Endothelial cell of umbilical vein (primary cell): ENCODE data around the gene VSIG4. TPM values are rescaled to one million over a fixed set of nuclear protein-coding genes. Genes with fewer than 3 reads are reported as not detected.

Source experiments
- BruUV-seq: library from RNA; stranded (reverse); fragments of 400-500 nt; replicated peaks from 2 replicates; lab custom pipeline; 2021; lab: Mats Ljungman, UMichigan
- CTCF ChIA-PET: fragments of 300-600, 350-600 bp; sonication (Branson Sonifier 250); formaldehyde crosslinking; loops from one replicate; lab custom pipeline; 2021; ENCODE audit warnings: antibody characterized with exemption, inconsistent platforms; lab: Charles Lee
- POLR2A ChIA-PET: fragments of 300-600, 350-600 bp; sonication (Branson Sonifier 250); formaldehyde crosslinking; loops from one replicate; lab custom pipeline; 2021; ENCODE audit warnings: antibody characterized with exemption, inconsistent platforms; lab: Charles Lee
- DNase-seq: peaks from one replicate; pipeline ENCODE4 v3.0.0-alpha.2; 2011; ENCODE audit warnings: low read depth, low spot score
- FAIRE-seq: peaks from 2 replicates; lab custom pipeline; 2011; peaks lifted over from hg19 to GRCh38; lab: Jason Lieb, UNC
- H2AFZ ChIP-seq: 2 replicates; pipeline ENCODE4 v1.6.0; 2012; ENCODE audit warnings: low read depth, low read length, control low read depth, inconsistent platforms
- H3K27ac ChIP-seq: 2 replicates; pipeline ENCODE4 v1.5.1; 2011; ENCODE audit warnings: low read depth, mild to moderate bottlenecking, control low read depth, low read length, moderate library complexity; ENCODE audit not compliant: insufficient read depth
- H3K27me3 ChIP-seq, 2 experiments: 2 replicates each; pipeline versions ENCODE4 v1.6.0 to v1.6.1; 2011; ENCODE audit warnings: low read length in 2 of 2, mixed read lengths in 1 of 2; ENCODE audit not compliant: control insufficient read depth in 2 of 2, insufficient read depth in 2 of 2
- H3K36me3 ChIP-seq, 2 experiments: 2 replicates in 1 of 2; 3 replicates in 1 of 2; pipeline ENCODE4 v1.5.1; 2011; ENCODE audit warnings: low read length in 2 of 2, mild to moderate bottlenecking in 1 of 2, moderate library complexity in 1 of 2; ENCODE audit not compliant: control insufficient read depth in 2 of 2, insufficient read depth in 2 of 2; ENCODE audit errors: extremely low read depth in 1 of 2
- H3K4me1 ChIP-seq: 3 replicates; pipeline ENCODE4 v1.5.1; 2011; ENCODE audit warnings: mild to moderate bottlenecking, low read length; ENCODE audit not compliant: control insufficient read depth, insufficient read depth; ENCODE audit errors: extremely low read depth
- H3K4me2 ChIP-seq: 2 replicates; pipeline ENCODE4 v1.6.1; 2011; ENCODE audit warnings: low read length, control low read depth, mixed read lengths; ENCODE audit not compliant: insufficient read depth
- H3K4me3 ChIP-seq, 3 experiments: fragments of 200-600 bp in 1 of 3; sonication (generic), shearing (Covaris generic) in 1 of 3; replicated peaks in 1 of 3; 2 replicates each; pipeline ENCODE4 v1.5.1; 2011 to 2016; ENCODE audit warnings: control low read depth in 3 of 3, low read length in 3 of 3, mild to moderate bottlenecking in 2 of 3, inconsistent platforms in 1 of 3, low read depth in 1 of 3, moderate library complexity in 1 of 3; ENCODE audit not compliant: insufficient read depth in 1 of 3
- H3K79me2 ChIP-seq: 2 replicates; pipeline ENCODE4 v1.6.0; 2012; ENCODE audit warnings: low read length, inconsistent platforms; ENCODE audit not compliant: control insufficient read depth, insufficient read depth
- H3K9ac ChIP-seq: replicated peaks from 2 replicates; pipeline ENCODE3; 2011; ENCODE audit warnings: low read length, control low read depth; ENCODE audit not compliant: insufficient read depth; ENCODE audit errors: extremely low read depth
- H3K9me1 ChIP-seq: replicated peaks from 3 replicates; pipeline ENCODE4 v1.6.0; 2011; ENCODE audit warnings: mild to moderate bottlenecking, low read length; ENCODE audit not compliant: control insufficient read depth, insufficient read depth; ENCODE audit errors: extremely low read depth
- H3K9me3 ChIP-seq: replicated peaks from 2 replicates; pipeline ENCODE4 v1.5.1; 2012; ENCODE audit warnings: low read length, inconsistent platforms; ENCODE audit not compliant: control insufficient read depth, insufficient read depth
- H4K20me1 ChIP-seq: replicated peaks from 2 replicates; pipeline ENCODE3; 2011; ENCODE audit warnings: mild to moderate bottlenecking, low read length; ENCODE audit not compliant: control insufficient read depth, insufficient read depth; ENCODE audit errors: extremely low read depth
- CTCF ChIP-seq, 2 donors: IDR thresholded peaks; 1 replicate in 1 of 2; 2 replicates in 1 of 2; pipeline ENCODE4 v1.5.1; 2011; ENCODE audit warnings: low read length in 2 of 2, mild to moderate bottlenecking in 2 of 2, moderate library complexity in 2 of 2, control low read depth in 1 of 2, inconsistent platforms in 1 of 2, low read depth in 1 of 2; ENCODE audit not compliant: insufficient read depth in 1 of 2; ENCODE audit errors: extremely low read depth in 1 of 2
- EZH2 ChIP-seq: IDR thresholded peaks from 2 replicates; pipeline ENCODE4 v1.6.1; 2012; ENCODE audit warnings: borderline replicate concordance, low read depth, mild to moderate bottlenecking, moderate library complexity, low read length, inconsistent platforms; ENCODE audit not compliant: severe bottlenecking
- FOS ChIP-seq: IDR thresholded peaks from 2 replicates; pipeline ENCODE4 v1.6.1; 2011; ENCODE audit warnings: mild to moderate bottlenecking, low read length, moderate library complexity, borderline replicate concordance; ENCODE audit not compliant: insufficient read depth
- GATA2 ChIP-seq: IDR thresholded peaks from 2 replicates; pipeline ENCODE4 v1.7.0; 2011; ENCODE audit warnings: low read depth, mild to moderate bottlenecking, moderate library complexity, mixed read lengths, low read length; ENCODE audit not compliant: insufficient read length, insufficient read depth
- JUN ChIP-seq: IDR thresholded peaks from 2 replicates; pipeline ENCODE4 v1.6.1; 2011; ENCODE audit warnings: borderline replicate concordance, low read depth; ENCODE audit not compliant: insufficient read length, insufficient read depth
- MAX ChIP-seq: IDR thresholded peaks from 2 replicates; pipeline ENCODE4 v1.6.1; 2011; ENCODE audit not compliant: insufficient read depth, insufficient read length
- MYC ChIP-seq: IDR thresholded peaks from one replicate; pipeline ENCODE4 v1.6.1; 2011; ENCODE audit warnings: mild to moderate bottlenecking, low read depth, low read length
- POLR2A ChIP-seq: IDR thresholded peaks from 2 replicates; pipeline ENCODE4 v1.6.1; 2012; ENCODE audit warnings: low read depth, mild to moderate bottlenecking, control low read depth, low read length
- POLR2AphosphoS5 ChIP-seq: IDR thresholded peaks from 2 replicates; pipeline ENCODE4 v1.6.1; 2012; ENCODE audit warnings: low read depth, mild to moderate bottlenecking, control low read depth, low read length, moderate library complexity; ENCODE audit not compliant: insufficient read depth
- dilution Hi-C: fragments of 300-500 bp; cut with MboI; formaldehyde crosslinking; loops from one replicate; pipeline ENCODE4 v1.15.0; 2019; ENCODE audit warnings: low sequenced_read_pairs; ENCODE audit not compliant: extremely low pct_ligation_motif_present
- intact Hi-C: fragments of 100-400 bp; cut with micrococcal nuclease; formaldehyde crosslinking; loops from one replicate; pipeline ENCODE4 v1.10.0; 2022
- polyA plus RNA-seq, 4 experiments: library from polyadenylated mRNA; depleted of rRNA in 3 of 4; stranded (reverse) in 3 of 4; unstranded in 1 of 4; fragments of >200 nt; gene quantifications; 2 replicates each; pipeline versions ENCODE4 v1.2.1 to v1.2.3, GENCODE V29; 2011 to 2012; ENCODE audit warnings: missing spikeins in 1 of 4
- total RNA-seq: library from RNA; stranded (reverse); gene quantifications from 2 replicates; pipeline ENCODE4 v1.2.3, GENCODE V29; 2021

Gene VSIG4
- total and polyA plus RNA-seq, 2 donors (not counting 3 experiments of a cell fraction or from before 2014, with no cell fraction given) = not detected

- DNase-seq = no peak
- dilution Hi-C loops (no loop called here), intact Hi-C loops (no loop called here)
- H3K4me1 ChIP-seq = no peaks in the 10 kb centered on the region
- H3K27me3 ChIP-seq = no peaks in the 10 kb centered on the region
- H3K9ac ChIP-seq = no peak overlapping the region
- H3K4me3 ChIP-seq = no peak overlapping the region
- no peaks in the 10 kb centered on the region for H3K9me3 ChIP-seq
- POLR2A ChIA-PET = no interaction called here
- H3K27ac ChIP-seq = no peak overlapping the region
- CTCF ChIA-PET = no interaction called here
- BruUV-seq = no TSS peak
- FAIRE-seq = no peak
- H3K79me2 ChIP-seq = no peaks in the 10 kb centered on the region
- H3K9me1 ChIP-seq = no peaks in the 10 kb centered on the region
- no peak overlapping the region for H3K4me2 ChIP-seq
- TF ChIP-seq CTCF (IDR thresholded peaks at IDR 0.05; ENCODE audit: extremely low read depth in 1 of 2, insufficient read depth in 1 of 2, low read depth in 1 of 2, low read length in 2 of 2) (no peak), POLR2AphosphoS5 (no peak), JUN (no peak), EZH2 (no peak), GATA2 (no peak)
- H4K20me1 ChIP-seq = no peaks in the 10 kb centered on the region
- no peak overlapping the region for H2AFZ ChIP-seq
- no peaks in the 10 kb centered on the region for H3K36me3 ChIP-seq
Measured at GRCh38 chrX:66001596-66001995, 38.3 kb downstream of the VSIG4 start.

GRCh38 chrX:66000628-66001272, 39.1 kb downstream of the VSIG4 start:
- CTCF ChIA-PET = no interaction called here
- intact Hi-C loops (no loop called here), dilution Hi-C loops (no loop called here)
- H3K27me3 ChIP-seq = no peaks in the 10 kb centered on the region
- TF ChIP-seq EZH2 = no peak
- TF ChIP-seq GATA2 = no peak
- no peak for TF ChIP-seq POLR2A
- TF ChIP-seq MYC = no peak
- TF ChIP-seq CTCF (IDR thresholded peaks at IDR 0.05; ENCODE audit: extremely low read depth in 1 of 2, insufficient read depth in 1 of 2, low read depth in 1 of 2, low read length in 2 of 2) = no peak
- no peak for TF ChIP-seq JUN
- no peak for TF ChIP-seq POLR2AphosphoS5
- no peak for TF ChIP-seq MAX
- no peak for TF ChIP-seq FOS
- no peaks in the 10 kb centered on the region for H4K20me1 ChIP-seq
- DNase-seq (no peak), FAIRE-seq (no peak)
- H3K4me2 ChIP-seq = no peak overlapping the region
- H3K4me3 ChIP-seq = no peak overlapping the region
- no peak overlapping the region for H3K9ac ChIP-seq
- no peaks in the 10 kb centered on the region for H3K4me1 ChIP-seq
- no peaks in the 10 kb centered on the region for H3K36me3 ChIP-seq
- no peak overlapping the region for H3K27ac ChIP-seq
- H3K79me2 ChIP-seq = no peaks in the 10 kb centered on the region
- H2AFZ ChIP-seq = no peak overlapping the region
- BruUV-seq = no TSS peak
- H3K9me1 ChIP-seq = no peaks in the 10 kb centered on the region
- H3K9me3 ChIP-seq = no peaks in the 10 kb centered on the region
- POLR2A ChIA-PET = no interaction called here
